ENCODE measurements around the gene FAF1. TPM values are rescaled to one million over a fixed set of nuclear protein-coding genes. Genes with fewer than 3 reads are reported as not detected.
A peak's percentile ranks its signal among the peaks of the same experiment; 100 is the strongest.

Gene FAF1
- total and polyA plus RNA-seq, 9 of the 15 experiments (the other 6 are each of a cell fraction or from before 2014, with no cell fraction given), result 48.7 to 225 (median 118) TPM

DNA sequence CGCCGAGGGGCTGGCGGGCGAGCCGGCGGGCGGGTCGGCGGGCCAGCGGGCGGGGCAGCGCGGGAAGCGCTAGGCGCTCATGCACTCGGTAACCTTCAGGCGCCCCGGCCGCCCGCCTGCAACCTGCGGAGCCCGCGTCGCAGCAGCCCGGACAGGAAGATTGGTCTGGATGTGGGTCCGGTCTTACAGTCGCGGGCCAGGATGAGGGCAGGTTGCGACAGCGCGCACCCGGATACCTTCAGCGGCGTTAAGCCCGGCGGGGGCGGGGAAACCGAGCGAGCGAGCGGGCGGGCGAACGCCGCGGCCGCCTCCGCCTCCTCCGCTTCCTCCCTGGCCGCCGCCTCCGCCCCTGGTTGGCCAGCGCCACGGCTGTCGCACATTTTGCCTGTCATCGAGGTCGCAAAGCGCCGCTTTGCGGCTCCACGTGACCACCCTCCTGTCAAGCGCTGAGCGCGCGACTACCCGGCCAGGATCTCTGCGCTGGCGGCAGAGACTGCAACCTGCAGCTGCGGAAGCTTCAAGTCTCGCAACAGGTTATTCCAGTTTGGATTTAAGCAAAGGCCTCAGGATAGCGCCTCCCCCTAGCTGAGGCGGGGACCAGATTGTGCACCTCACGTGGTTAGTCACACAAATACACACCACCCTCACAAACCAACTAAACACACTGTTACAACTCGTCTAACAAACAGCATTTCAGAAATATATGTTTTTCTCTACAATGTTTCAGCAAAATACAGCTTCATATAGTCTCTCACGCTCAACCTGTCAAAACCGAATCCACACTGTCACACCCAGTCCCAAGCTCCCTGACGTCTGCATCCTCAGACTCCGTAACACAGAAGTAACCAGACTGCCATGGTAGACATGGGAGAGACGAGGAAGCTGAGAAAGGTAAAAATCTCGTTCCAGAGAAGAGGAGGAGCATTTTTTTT lies at the start of gene FAF1 (continued):
- TF ChIP-seq ZNF717 (CRISPR knock-in tag; IDR thresholded peaks at IDR 0.05) (no peak), PRMT5 (CRISPR knock-in tag; IDR thresholded peaks at IDR 0.05) (no peak), EWSR1 (IDR thresholded peaks at IDR 0.05; ENCODE audit: borderline replicate concordance, low read depth, partially characterized antibody) (no peak), ATF1 (CRISPR knock-in tag; IDR thresholded peaks at IDR 0.05) (peak; percentile 85), ATF1 (tag; IDR thresholded peaks at IDR 0.05) (peak; percentile 99), FOXA1 (IDR thresholded peaks at IDR 0.05; ENCODE audit: borderline replicate concordance) (no peak), CEBPG (CRISPR knock-in tag; IDR thresholded peaks at IDR 0.05) (peak; percentile 42; the same call in 1 of the 2 replicates), CEBPG (tag; conservative IDR thresholded peaks at IDR 0.05 in 1 of 2, IDR thresholded peaks at IDR 0.05 in 1 of 2) (peak in 1 of 2 experiments; percentile 85; a peak in 2 of 4 replicates), ZNF583 (CRISPR knock-in tag; IDR thresholded peaks at IDR 0.05) (no peak), ETS2 (tag; IDR thresholded peaks at IDR 0.05; ENCODE audit: borderline replicate concordance, poor library complexity, severe bottlenecking) (no peak), ZNF444 (CRISPR knock-in tag; IDR thresholded peaks at IDR 0.05) (no peak), PRPF4 (IDR thresholded peaks at IDR 0.05; ENCODE audit: insufficient read depth, low read depth, low read length, poor library complexity, severe bottlenecking) (no peak), NR2C1 (IDR thresholded peaks at IDR 0.05) (no peak), NR2C1 (tag; IDR thresholded peaks at IDR 0.05) (peak; percentile 29; the same call in 1 of the 2 replicates)
- TF ChIP-seq, protein P1, sequence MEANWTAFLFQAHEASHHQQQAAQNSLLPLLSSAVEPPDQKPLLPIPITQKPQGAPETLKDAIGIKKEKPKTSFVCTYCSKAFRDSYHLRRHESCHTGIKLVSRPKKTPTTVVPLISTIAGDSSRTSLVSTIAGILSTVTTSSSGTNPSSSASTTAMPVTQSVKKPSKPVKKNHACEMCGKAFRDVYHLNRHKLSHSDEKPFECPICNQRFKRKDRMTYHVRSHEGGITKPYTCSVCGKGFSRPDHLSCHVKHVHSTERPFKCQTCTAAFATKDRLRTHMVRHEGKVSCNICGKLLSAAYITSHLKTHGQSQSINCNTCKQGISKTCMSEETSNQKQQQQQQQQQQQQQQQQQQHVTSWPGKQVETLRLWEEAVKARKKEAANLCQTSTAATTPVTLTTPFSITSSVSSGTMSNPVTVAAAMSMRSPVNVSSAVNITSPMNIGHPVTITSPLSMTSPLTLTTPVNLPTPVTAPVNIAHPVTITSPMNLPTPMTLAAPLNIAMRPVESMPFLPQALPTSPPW (CRISPR knock-in tag; IDR thresholded peaks at IDR 0.05), result peak; percentile 85
- TF ChIP-seq, protein P2, sequence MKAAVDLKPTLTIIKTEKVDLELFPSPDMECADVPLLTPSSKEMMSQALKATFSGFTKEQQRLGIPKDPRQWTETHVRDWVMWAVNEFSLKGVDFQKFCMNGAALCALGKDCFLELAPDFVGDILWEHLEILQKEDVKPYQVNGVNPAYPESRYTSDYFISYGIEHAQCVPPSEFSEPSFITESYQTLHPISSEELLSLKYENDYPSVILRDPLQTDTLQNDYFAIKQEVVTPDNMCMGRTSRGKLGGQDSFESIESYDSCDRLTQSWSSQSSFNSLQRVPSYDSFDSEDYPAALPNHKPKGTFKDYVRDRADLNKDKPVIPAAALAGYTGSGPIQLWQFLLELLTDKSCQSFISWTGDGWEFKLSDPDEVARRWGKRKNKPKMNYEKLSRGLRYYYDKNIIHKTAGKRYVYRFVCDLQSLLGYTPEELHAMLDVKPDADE (conservative IDR thresholded peaks at IDR 0.05; ENCODE audit: control insufficient read depth, low read depth, low read length), result peak; percentile 92; the same call in 1 of the 2 replicates
- TF ChIP-seq, protein P3, sequence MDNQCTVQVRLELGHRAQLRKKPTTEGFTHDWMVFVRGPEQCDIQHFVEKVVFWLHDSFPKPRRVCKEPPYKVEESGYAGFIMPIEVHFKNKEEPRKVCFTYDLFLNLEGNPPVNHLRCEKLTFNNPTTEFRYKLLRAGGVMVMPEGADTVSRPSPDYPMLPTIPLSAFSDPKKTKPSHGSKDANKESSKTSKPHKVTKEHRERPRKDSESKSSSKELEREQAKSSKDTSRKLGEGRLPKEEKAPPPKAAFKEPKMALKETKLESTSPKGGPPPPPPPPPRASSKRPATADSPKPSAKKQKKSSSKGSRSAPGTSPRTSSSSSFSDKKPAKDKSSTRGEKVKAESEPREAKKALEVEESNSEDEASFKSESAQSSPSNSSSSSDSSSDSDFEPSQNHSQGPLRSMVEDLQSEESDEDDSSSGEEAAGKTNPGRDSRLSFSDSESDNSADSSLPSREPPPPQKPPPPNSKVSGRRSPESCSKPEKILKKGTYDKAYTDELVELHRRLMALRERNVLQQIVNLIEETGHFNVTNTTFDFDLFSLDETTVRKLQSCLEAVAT (IDR thresholded peaks at IDR 0.05), result peak; percentile 21 to 60
- TF ChIP-seq, protein P4, sequence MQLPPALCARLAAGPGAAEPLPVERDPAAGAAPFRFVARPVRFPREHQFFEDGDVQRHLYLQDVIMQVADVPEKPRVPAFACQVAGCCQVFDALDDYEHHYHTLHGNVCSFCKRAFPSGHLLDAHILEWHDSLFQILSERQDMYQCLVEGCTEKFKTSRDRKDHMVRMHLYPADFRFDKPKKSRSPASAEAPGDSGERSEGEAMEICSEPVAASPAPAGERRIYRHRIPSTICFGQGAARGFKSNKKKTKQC (CRISPR knock-in tag; IDR thresholded peaks at IDR 0.05), result peak; percentile 6; the same call in 1 of the 2 replicates
- TF ChIP-seq, protein P5, sequence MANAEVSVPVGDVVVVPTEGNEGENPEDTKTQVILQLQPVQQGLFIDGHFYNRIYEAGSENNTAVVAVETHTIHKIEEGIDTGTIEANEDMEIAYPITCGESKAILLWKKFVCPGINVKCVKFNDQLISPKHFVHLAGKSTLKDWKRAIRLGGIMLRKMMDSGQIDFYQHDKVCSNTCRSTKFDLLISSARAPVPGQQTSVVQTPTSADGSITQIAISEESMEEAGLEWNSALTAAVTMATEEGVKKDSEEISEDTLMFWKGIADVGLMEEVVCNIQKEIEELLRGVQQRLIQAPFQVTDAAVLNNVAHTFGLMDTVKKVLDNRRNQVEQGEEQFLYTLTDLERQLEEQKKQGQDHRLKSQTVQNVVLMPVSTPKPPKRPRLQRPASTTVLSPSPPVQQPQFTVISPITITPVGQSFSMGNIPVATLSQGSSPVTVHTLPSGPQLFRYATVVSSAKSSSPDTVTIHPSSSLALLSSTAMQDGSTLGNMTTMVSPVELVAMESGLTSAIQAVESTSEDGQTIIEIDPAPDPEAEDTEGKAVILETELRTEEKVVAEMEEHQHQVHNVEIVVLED (CRISPR knock-in tag; IDR thresholded peaks at IDR 0.05), result peak; percentile 78
- TF ChIP-seq, protein P6, sequence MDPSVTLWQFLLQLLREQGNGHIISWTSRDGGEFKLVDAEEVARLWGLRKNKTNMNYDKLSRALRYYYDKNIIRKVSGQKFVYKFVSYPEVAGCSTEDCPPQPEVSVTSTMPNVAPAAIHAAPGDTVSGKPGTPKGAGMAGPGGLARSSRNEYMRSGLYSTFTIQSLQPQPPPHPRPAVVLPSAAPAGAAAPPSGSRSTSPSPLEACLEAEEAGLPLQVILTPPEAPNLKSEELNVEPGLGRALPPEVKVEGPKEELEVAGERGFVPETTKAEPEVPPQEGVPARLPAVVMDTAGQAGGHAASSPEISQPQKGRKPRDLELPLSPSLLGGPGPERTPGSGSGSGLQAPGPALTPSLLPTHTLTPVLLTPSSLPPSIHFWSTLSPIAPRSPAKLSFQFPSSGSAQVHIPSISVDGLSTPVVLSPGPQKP (CRISPR knock-in tag; IDR thresholded peaks at IDR 0.05), result no peak

Data from K562 (cell line).